Activated CD8-positive, alpha-beta memory T cell treated with anti-CD3 and anti-CD28 coated beads, Interleukin-2, amount 50 U/mL, for 48 hours (primary cell): Measurements from ENCODE around the gene PMVK.
A peak's percentile ranks its signal among the peaks of the same experiment; 100 is the strongest.
"Not testable (repeated sequence)": the region's sequence is repeated elsewhere in the genome, so short reads cannot be mapped to it uniquely, and the experiment has no call there.

Experiments used
- DNase-seq: peaks from one replicate; pipeline ENCODE4 v3.0.0-alpha.2; 2020

Gene PMVK

DNA sequence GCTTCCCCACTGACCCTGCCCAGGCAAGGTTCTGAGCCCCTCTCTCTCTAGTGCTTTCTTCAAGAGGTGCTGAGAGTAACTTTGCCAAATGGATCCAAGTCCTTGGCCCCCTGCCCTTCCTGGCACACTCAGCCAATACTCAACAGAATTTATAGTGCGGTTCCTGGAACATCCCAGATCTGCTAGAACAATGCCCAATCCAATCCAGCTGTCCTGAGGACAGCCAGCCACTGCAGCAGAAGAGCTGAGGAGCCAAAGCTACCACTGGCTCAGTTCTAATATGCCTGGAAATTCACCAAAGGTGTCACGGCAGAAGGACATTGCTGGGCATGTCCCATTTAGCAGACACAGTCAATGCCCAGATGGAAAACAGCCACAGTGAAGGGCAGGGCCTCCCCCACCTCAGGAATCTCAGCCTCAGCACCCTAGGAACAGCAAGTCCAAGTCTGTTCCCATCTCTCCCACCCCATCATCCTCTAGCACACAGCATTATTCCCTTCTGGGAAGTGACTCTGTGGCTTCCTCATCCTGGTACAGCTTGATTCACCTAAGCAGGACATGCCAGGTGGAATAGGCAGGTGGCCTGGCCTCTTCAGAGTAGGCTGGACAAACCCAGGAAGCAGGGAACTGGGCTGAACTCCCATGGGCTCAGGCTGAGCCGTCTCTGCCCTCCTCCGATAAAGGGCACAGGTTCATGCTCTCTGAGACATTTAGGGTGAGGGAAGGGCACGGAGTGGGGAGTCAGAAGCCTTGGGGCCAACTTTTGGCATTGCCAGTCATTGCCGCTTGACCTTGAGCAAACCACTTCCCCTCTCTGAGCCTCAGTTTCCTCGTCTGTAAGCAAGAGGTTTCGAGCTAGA, 24.6 kb downstream of the PMVK start:
- no peak for DNase-seq

DNA sequence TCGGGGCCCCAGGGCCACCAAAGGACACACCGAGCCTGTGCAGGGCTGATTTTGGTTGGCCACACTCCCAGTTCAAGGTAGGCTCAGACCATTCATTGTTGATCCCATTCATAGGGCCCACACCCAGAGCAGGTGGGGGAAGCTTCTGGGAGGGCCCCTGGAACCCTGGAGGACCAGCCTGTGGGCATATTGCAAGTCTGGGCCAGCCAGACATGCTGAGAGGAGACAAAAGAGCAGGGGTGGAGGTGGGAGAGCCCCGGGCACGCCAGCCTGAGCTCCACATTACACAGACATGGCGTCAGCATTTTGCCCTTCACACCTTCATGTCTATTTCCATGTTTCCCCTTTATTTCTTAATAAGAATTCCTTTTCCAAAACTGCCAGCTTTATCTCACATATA, 25.7 kb downstream of the PMVK start:
- DNase-seq, result no peak

DNA sequence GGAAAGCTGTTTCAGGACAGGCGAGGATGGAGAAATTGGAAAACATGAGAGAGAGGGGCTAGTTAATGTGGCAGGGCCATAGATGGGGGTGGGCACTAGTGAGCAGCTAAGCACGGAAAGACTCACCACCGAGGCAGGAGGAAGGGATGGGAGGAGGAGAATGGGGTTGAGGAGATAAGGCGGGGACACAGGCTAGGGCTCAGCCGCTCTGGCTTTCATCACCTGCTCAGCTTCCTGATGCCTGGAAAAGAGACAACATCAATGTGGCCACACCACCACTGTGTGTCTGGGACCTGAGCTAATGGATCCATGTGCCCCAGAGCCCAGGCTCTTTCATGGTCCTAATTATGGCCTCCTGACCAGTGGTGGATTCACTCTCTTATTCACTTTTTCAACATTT, 27.6 kb downstream of the PMVK start:
- DNase-seq, result no peak

DNA sequence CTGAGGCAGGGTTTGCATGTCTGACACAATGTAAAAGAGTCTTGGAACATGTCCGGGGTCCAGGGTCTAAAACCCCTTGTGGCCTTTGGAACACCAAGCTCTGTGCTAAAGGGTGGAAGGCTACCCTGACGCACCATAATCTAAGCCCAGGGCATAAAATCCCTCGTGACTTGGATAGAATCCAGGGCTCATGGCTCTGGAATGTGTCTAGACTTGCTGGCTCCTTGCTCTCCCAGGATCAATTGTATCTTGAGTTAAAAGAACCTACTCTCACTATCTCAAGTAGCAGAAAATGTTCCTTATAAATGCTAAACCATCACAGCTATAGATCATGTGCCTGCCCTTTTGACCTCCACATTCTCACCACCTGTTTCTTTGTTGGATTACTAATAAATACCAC, 28.4 kb downstream of the PMVK start:
- not testable (repeated sequence) for DNase-seq

DNA sequence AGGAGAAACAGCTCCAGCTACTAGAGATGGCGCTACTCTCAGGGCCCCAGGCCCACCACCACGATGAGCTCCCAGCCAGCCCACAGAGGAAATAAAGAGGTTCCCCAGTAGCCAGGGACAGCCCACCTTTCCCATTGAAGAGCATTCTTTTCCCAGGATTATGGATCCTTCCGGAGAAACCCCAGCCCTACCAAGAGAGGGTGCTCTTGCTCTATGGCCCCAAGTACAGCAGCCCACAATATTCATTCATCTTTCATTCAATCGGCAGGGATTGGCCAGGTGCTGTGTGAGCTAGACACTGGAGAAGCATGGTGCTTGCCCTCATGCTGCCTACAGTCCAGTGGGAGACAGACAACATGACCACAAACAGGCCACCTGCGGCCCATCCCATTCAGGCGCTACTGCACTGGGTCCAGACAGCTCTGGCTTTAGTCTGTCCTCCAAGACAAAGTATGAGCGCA, 29.9 kb downstream of the PMVK start:
- no peak for DNase-seq

DNA sequence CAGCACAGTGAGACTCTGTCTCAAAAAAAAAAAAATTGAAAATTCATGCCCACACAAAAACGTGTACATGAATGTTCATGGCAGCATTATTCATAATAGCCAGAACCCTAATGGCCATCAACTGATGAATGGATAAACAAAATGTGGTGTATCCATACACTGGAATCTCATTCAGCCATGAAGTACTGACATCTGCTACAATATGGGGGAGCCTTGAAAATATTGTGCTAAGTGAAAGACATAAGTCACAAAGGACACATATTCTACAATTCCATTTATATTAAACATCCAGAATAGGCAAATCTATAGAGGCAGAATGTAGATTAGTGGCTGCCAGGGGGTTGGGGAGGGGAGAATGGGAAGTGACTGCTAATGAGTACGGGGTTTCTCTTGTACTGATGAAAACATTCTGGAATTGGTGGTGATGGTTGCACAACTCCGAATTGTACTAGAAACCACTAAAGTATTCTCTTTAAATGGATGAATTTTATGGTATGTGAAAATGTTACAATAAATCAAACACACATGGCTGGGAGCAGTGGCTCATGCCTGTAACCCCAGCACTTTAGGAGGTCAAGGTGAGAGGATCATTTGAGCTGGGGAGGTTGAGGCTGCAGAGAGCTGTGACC, 33.5 kb downstream of the PMVK start:
- DNase-seq, result no peak

DNA sequence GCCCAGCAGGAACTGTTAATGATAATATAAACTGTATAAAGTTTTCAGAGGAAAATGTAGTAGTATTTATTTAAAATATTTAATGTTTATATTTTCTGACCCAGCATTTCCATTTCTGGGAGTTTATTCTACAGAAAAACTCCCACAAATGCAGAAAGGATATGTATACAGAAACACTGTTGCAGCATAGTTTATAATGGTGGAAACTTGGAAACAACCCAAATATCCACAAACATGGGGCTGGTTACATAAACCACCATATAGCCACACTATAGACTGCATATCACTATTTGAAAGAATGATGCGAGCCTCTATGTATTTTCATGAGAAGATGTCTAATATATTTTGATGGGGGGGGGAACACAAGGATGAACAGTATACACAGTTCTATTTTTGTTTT, 34.9 kb downstream of the PMVK start:
- no peak for DNase-seq

DNA sequence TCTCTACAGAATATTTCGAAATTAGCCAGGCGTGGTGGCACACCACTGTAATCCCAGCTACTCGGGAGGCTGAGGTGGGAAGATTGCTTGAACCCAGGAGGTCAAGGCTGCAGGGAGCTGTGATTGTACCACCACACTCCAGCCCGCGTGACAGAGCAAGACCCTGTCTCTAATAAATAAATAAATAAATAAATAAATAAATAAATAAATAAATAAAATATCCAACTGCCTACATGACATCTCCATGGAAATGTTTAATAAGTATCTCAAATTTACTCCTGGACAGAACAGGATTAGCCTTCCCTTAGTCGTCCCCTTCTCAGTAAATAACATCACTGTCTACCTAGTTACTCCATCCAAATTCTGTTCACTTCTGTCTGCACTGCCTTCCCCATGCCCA, 37.5 kb downstream of the PMVK start:
- DNase-seq, result no peak

DNA sequence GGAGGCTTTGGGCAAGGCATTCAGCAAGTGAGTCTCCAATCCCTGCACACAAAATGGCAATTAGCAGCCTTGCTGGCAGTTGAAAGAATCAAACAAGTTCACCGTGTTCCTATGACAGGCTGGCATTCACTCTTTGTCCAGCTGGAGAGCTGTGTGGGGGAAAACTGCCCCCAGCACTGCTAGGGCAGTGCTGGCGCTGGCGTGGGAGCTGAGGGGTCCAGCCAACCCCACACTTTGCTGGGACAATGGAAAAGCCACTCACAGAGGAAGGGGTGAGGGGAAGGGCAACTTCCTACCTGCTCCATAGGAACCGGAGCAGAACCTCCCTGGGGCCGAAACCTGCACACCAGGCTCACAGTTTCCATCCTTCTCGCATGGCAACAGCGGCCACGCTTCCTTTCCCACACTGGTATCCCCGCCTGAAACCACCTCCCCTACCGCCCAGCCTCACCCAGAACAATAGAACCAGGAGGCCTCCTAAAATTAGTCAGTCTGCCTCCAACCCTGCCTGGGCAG, 39.7 kb downstream of the PMVK start:
- DNase-seq, result peak; percentile 25

DNA sequence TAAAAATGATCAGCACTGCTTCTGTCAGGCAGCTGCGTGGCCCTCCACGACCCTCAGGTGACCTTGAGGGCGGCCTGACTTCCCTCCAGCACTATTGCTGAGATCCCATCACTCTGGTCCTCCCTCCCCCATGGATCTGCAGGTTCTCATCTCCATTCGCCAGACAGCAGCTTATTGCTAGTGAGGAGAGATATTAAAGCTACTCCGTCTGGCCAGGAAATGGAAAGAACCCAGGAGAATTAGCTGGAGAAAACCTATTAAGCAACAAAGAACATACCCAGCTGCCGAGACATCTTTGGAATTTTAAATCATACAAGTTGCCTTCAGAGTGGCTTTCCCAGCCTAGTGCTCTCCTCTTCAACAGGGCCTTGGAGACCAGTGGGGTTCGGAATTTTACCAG, 40.7 kb downstream of the PMVK start:
- peak; percentile 13 for DNase-seq

DNA sequence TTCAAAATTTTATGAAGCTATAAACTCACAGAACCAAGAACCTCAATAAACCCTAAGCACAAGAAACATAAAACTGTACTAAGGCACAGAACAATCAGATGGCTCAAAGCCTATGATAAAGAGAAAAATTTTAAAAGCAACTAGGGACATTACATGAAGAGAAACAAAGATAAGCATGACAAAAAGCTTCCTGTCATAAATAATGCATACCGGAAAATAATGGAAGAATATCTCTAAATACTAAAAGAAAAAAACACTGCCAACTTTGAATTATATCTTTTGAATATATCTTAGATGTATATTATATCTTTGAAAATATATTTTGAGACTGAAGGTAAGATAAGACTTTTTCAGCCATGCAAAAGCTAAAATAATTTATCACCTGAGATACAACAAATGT, 45.1 kb downstream of the PMVK start:
- no peak for DNase-seq

DNA sequence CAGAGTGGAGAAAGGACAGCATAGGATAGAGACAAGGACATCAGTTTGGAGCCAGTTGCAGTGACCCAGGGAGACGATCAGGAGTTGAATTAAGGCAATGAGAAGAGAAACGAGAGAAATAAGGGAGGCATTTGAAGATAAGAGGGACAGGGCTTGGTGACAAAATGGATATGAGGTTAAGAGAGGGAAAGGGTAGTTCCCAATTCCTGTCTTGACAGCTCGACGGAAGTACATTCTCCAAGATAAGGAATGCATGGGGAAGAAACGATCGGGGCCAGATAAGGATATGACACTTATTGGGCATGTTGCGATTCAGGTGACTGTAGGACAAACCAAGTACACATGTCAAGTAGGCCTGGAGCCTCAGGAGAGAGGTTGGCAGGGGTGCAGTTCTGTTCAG, 47.8 kb downstream of the PMVK start:
- DNase-seq, result no peak

DNA sequence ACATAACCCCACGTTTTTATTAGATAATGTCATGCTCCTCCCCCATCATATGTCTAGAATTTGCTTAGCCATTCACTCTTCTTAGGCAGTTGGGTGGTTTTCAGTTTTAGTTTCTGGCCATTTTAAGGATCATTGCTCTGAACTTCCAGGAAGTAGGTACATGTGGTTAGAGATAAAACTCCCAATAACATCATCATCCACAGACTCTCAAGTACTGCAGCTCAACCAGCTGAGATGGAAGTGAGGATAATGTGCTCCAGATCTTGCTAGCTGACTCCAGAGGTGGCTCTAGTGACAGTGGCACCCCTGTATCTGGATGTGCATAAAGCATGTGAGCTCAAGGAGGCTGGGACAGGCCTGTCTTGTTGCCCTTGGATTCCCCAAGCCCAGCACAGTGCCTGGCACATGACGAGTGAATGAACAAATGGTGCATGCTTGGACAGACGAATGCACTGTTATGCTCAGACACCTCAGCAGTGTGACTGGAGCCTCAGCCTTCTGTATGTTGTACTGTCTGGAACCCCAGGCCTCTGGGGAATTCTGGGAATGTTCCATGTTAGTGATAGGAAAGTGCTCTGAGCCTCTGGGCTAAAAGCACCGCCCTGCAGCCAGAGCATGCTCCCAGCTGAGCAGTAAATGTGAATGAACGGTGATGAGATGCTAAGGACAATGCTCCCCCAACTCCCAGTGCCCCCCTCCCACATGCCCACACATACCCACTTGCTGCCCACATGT, 50.1 kb downstream of the PMVK start:
- DNase-seq, result no peak

DNA sequence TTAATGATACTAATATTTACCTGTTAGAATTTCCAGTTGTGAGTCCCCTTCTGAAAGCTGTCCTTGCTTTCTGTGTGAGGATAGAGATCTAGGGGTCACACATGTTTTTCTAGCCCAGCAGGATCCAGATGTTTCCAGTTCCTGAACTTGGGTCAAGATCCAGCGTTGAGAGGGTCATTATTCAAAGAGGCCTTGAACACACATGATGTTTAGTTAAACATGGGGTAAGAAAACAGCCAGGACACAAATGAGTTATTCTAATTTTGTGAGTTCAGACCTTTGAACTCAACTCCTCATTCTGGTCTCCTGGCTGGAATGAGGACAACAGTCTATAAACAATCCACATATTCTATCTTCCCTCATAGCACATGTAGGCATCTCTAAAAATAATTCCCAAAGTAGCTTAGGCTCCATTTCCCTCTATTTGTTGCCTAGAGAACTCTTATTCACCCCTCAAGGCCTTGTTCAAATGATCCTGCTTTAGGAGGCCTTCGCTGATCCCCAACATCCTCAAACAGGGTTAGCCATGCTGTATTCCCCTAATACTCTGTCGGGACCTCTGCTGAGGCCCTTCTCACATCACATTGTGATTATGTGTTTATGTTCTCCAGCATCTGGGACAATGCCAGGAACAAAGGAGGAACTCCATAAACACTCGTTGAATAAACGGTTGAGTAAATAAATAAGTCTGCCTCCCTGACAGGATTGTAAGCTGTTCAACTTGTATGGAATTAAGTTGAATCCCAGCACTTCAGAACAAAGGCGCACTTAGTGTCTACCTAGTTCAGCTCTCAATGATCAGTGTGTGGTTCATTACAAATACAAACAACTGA, 51.4 kb downstream of the PMVK start:
- DNase-seq, result no peak

DNA sequence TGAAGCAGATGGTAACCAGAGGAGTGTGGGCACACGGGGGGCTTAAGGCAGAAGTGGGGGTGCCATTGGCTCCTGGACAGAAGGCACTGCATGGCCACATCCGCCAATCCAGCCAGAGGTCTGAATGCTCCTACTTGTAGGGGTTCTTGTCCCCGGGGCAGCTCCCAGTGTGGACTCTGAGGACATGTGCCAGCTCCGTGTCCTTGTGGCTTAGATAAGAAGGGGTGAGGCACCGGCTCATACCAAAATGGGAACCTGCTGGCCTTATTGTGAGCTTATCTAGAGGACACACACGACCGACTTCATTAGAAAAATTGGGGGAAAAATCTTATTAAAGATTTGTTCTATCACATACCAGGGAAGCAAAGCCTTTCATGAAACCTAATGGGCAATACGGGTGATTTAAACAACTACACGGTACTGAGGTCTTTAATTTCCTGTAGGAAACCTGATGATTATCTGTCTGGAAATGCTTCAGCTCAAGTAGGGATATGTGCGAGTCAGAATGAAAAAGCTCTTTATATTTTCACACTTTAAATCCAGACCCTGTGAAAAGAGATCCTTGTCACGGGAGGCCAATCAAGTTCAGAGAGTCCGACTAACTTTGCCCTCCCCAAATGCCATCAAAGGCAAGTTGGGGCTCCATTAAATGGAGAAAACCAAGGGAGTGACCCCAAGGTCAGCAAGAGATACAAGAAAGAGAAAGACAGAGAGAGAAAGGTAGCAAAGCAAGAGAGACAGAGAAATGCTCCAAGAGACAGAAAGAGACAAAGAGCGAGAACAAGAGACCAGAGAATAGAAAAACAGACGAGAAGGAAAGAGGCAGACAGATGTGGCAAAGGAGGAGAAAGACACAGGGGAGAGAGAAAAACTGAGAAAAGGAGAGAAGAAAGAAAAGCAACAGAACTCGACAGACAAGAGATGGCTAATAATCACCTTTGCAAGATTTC, 52.3 kb downstream of the PMVK start:
- DNase-seq, result peak; percentile 37

DNA sequence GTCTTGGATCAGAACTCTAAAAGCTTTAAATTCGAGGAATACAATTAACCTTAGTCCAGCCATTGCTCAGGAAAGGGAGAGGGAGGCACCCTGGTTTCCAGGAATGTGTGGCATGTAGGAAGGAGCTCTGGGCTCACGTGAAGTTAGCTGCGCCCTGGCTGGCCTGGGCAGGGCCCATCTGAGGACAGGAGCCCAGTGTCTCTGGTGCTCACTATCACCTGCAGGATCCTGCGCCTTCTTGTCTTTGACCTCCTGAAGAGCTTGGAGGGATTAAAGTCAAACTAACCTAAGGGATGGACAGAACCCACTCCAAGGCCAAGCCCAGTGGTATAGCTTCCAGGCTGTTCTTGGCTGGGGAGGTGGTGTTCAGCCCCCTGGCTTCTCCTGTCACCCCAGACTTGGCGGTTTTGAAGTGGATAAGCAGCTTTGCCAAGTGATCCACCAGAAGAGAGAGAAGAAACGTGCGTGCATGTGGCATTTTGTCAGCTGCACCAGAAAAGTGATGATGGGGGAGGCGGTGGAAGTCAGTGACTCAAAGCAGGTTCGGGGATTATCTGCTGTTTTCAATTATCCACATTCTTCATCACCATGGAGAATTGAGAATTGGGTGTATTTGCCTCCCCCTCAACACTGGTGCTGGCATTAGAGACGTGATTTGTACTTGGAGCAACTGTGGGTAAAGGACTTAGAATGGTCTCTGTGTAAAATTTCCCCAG, 54.5 kb downstream of the PMVK start:
- peak; percentile 40 for DNase-seq

DNA sequence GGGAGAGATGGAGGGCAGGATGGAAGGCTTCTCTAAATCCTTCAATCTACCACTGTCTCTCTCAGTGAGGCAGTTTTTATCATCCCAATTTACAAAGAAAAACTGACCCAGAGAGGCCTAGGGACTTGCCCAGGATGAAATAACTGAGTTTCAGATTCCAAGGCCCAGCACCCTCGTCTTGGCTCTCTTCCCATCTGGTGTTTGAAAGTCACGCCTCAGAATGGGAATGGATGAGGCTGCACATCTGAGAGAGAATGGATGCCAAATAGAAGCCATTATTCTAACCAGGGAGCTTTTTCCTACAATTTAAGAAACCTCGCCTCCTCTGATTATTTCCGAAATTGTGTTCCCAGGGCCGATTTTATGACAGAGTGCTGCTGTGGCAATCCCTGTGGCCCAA, 55.8 kb downstream of the PMVK start:
- DNase-seq, result no peak

DNA sequence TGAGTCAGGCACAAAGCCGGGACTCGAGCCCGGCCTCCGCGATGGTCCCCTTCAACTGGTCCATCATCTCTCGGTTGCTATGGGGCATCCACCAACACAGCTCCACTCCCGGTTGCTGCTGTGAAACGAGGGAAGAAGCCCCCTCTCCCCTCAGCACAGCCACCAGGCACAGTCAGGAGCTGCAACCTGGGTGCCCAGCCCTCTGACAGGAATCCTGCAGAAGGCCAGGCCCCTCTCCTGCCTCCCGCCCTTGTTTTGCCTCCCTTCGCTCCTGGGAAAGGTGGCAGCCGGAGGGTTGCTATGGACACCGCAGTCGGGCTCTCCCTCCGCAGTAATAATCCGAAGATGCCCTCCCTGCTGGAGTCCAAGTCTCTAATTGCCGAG, 57.5 kb downstream of the PMVK start:
- DNase-seq, result peak; percentile 47

DNA sequence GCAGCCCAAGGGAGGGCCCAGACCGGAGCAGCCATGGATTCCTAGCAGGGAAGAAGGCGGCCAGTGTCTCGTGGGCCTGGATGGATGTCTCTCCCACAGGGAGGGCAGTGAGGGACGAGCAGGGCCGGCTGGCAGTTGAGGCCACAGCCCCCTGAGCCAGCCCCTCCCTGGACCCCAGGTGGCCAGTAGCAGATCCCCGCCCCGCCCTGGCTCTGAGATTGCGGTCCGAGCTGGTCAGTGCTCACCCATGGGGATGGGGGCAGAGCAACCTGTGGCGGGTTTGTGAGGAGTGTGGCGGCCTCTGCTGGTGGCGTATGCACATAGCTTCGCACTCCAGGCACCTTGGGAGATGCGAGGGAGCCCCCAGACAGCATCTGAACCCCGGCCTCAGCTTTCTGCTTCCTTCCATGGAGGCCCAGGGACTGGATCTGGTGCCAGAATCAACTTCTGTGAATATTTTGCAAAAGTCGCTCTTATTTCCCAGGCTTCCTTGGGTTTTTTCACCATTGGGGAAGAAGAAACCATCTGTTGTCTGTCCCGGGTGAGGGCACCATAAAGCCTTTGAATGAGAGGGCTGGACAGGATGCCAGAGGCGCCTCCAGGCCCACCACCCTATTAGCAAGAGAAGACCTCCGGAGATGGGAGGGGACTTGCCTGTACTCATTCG, 58.0 kb downstream of the PMVK start:
- peak; percentile 86 for DNase-seq

DNA sequence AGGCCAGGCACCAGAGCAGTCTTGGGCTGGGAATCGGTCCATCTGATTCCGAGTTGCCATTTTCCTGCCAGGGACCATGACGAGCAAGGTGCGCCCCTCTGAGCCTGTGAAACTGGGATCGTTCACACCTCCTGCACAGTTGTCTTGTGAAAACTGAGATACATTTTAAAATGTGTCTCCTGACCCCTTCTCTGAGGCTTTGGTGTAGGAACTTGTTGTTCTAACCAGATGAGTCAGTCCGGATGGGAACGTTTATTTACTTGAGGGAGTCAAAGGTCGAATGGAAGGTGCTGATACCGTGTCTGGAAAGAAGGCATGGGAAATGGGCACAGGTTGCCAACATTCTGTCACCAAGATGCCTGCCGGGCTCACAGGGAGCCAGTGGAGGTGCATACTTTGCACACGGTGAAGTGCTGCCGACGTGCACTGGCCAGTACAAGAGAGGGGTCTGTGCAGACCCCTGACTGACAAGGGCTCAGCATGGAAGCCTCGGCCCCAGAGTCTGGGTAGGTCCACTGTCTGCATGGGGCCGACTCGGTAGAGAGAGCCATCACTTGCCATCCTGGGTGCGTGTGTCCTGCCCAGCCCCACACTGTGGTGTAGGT, 59.0 kb downstream of the PMVK start:
- DNase-seq, result no peak
